ENCODE measurements around the gene CERS6. TPM values are rescaled to one million over a fixed set of nuclear protein-coding genes. Genes with fewer than 3 reads are reported as not detected.
"Not testable (repeated sequence)": the region's sequence is repeated elsewhere in the genome, so short reads cannot be mapped to it uniquely, and the experiment has no call there.

Gene CERS6
- total RNA-seq, 1 experiment from 2014 or later = 8.3 TPM

- no peaks in the 10 kb centered on the region for H3K27me3 ChIP-seq (ENCODE audit: insufficient read depth, low read depth)
- ChIA-PET CTCF (no interaction called here), POLR2A (ENCODE audit: unreplicated experiment) (no interaction called here)
- intact Hi-C loops (cut with micrococcal nuclease; ENCODE audit: unreplicated experiment) = no loop called here
- TF ChIP-seq EZH2 (IDR thresholded peaks at IDR 0.05; ENCODE audit: low read depth) (no peak), CTCF (conservative IDR thresholded peaks at IDR 0.05) (no peak)
- H3K4me3 ChIP-seq = no peak overlapping the region
- no peaks in the 10 kb centered on the region for H3K36me3 ChIP-seq (ENCODE audit: low read depth)
- H3K9me3 ChIP-seq (ENCODE audit: insufficient read depth, low read depth) = no peaks in the 10 kb centered on the region
- H3K9me2 ChIP-seq (ENCODE audit: insufficient read depth) = no peaks in the 10 kb centered on the region
- H3K79me2 ChIP-seq (ENCODE audit: low read depth) = no peaks in the 10 kb centered on the region
- no peak overlapping the region for H3K27ac ChIP-seq
- BruUV-seq (replicated peaks) = no TSS peak
- no peaks in the 10 kb centered on the region for H3F3A ChIP-seq (ENCODE audit: insufficient read depth, low read depth)
- H2AFZ ChIP-seq = no peak overlapping the region
- no peak overlapping the region for H3K4me2 ChIP-seq
- no peaks in the 10 kb centered on the region for H4K20me1 ChIP-seq (ENCODE audit: insufficient read depth)
- DNase-seq = no peak
- H3K4me1 ChIP-seq (replicated peaks; ENCODE audit: insufficient read depth) = no peaks in the 10 kb centered on the region
These were observed 207.9 kb downstream of the CERS6 start for GRCh38 chr2:168663993-168664392.

GRCh38 chr2:168664715-168665114 is 208.6 kb downstream of the CERS6 start:
- H3K9me2 ChIP-seq (ENCODE audit: insufficient read depth); POLR2A ChIA-PET (ENCODE audit: unreplicated experiment); H3K27ac ChIP-seq; H3K4me2 ChIP-seq; H3K27me3 ChIP-seq (ENCODE audit: insufficient read depth, low read depth); H3F3A ChIP-seq (ENCODE audit: insufficient read depth, low read depth); H4K20me1 ChIP-seq (ENCODE audit: insufficient read depth); H3K36me3 ChIP-seq (ENCODE audit: low read depth); H2AFZ ChIP-seq; DNase-seq; CTCF ChIA-PET; H3K79me2 ChIP-seq (ENCODE audit: low read depth); intact Hi-C loops (cut with micrococcal nuclease; ENCODE audit: unreplicated experiment); H3K4me3 ChIP-seq; H3K4me1 ChIP-seq (replicated peaks; ENCODE audit: insufficient read depth); H3K9me3 ChIP-seq (ENCODE audit: insufficient read depth, low read depth); BruUV-seq (replicated peaks): not testable (repeated sequence)

GRCh38 chr2:168666339-168666738 is 210.3 kb downstream of the CERS6 start:
- no TSS peak for BruUV-seq (replicated peaks)
- intact Hi-C loops (cut with micrococcal nuclease; ENCODE audit: unreplicated experiment) = no loop called here
- Histone ChIP-seq H3K27me3 (ENCODE audit: insufficient read depth, low read depth) (no peaks in the 10 kb centered on the region), H3K27ac (no peak overlapping the region), H3K36me3 (ENCODE audit: low read depth) (no peaks in the 10 kb centered on the region), H3K4me3 (no peak overlapping the region), H2AFZ (no peak overlapping the region), H3K4me1 (replicated peaks; ENCODE audit: insufficient read depth) (no peaks in the 10 kb centered on the region), H3K9me3 (ENCODE audit: insufficient read depth, low read depth) (no peaks in the 10 kb centered on the region), H3K79me2 (ENCODE audit: low read depth) (no peaks in the 10 kb centered on the region), H3K9me2 (ENCODE audit: insufficient read depth) (no peaks in the 10 kb centered on the region), H3K4me2 (no peak overlapping the region), H4K20me1 (ENCODE audit: insufficient read depth) (no peaks in the 10 kb centered on the region), H3F3A (ENCODE audit: insufficient read depth, low read depth) (no peaks in the 10 kb centered on the region)
- ChIA-PET POLR2A (ENCODE audit: unreplicated experiment) (no interaction called here), CTCF (no interaction called here)
- DNase-seq = no peak
- TF ChIP-seq EZH2 (IDR thresholded peaks at IDR 0.05; ENCODE audit: low read depth) (no peak), CTCF (conservative IDR thresholded peaks at IDR 0.05) (no peak)

DNA sequence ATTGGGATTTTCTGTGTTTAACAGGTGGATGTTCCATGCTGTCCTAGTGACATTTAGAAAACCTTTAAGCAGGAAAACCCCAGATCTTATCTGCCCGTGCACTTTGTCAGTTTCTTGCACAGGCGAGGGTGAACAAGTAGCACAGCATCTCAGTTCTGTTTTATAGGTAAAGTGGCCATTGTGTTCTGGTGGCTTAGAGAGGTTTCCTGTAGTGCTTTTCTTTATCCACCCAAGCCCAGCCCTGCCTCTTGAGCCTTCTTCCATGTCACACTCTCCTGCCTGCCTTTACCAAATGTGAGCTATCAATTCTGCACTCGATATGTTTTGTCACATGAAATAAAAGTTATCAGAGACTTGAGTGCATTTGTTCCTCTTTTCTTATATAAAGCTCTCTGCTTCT is 211.1 kb downstream of the CERS6 start:
- no peak for DNase-seq
- intact Hi-C loops (cut with micrococcal nuclease; ENCODE audit: unreplicated experiment) = no loop called here
- H3K27me3 ChIP-seq (ENCODE audit: insufficient read depth, low read depth) = no peaks in the 10 kb centered on the region
- CTCF ChIA-PET = no interaction called here
- no peaks in the 10 kb centered on the region for H3K9me2 ChIP-seq (ENCODE audit: insufficient read depth)
- no peak overlapping the region for H2AFZ ChIP-seq
- H3K4me2 ChIP-seq = no peak overlapping the region
- H3K27ac ChIP-seq = no peak overlapping the region
- no peaks in the 10 kb centered on the region for H3K9me3 ChIP-seq (ENCODE audit: insufficient read depth, low read depth)
- POLR2A ChIA-PET (ENCODE audit: unreplicated experiment) = no interaction called here
- no peaks in the 10 kb centered on the region for H4K20me1 ChIP-seq (ENCODE audit: insufficient read depth)
- H3F3A ChIP-seq (ENCODE audit: insufficient read depth, low read depth) = no peaks in the 10 kb centered on the region
- no peaks in the 10 kb centered on the region for H3K36me3 ChIP-seq (ENCODE audit: low read depth)
- H3K4me1 ChIP-seq (replicated peaks; ENCODE audit: insufficient read depth) = no peaks in the 10 kb centered on the region
- no TSS peak for BruUV-seq (replicated peaks)
- H3K4me3 ChIP-seq = no peak overlapping the region
- no peaks in the 10 kb centered on the region for H3K79me2 ChIP-seq (ENCODE audit: low read depth)
- no peak for TF ChIP-seq CTCF (conservative IDR thresholded peaks at IDR 0.05)
